HEK293T (cell line): ENCODE data around the gene CYP51A1.
"Not testable (repeated sequence)": the region's sequence is repeated elsewhere in the genome, so short reads cannot be mapped to it uniquely, and the experiment has no call there.

Source experiments
- CTCF ChIA-PET: fragments of 350-600 bp; formaldehyde crosslinking; extraction: SDS; loops from one replicate; lab custom pipeline; 2021; ENCODE audit warnings: antibody characterized with exemption, inconsistent platforms; lab: Yijun Ruan, JAX
- POLR2A ChIA-PET: fragments of 350-600 bp; formaldehyde crosslinking; extraction: SDS; loops from one replicate; lab custom pipeline; 2020; ENCODE audit warnings: antibody characterized with exemption, inconsistent platforms; lab: Yijun Ruan, JAX
- DNase-seq: peaks from one replicate; pipeline ENCODE4 v3.0.0; 2012; ENCODE audit warnings: mixed read lengths; ENCODE audit errors: extremely low spot score
- ARNT ChIP-seq: fragments of 450-650 bp; IDR thresholded peaks from 2 replicates; pipeline ENCODE4 v1.6.1; 2017; ENCODE audit warnings: mild to moderate bottlenecking
- BHLHE40 ChIP-seq: fragments of 450-650 bp; IDR thresholded peaks from 2 replicates; pipeline ENCODE4 v1.6.1; 2016; ENCODE audit warnings: mild to moderate bottlenecking, moderate library complexity, borderline replicate concordance
- CTBP1 ChIP-seq: fragments of 450-650 bp; IDR thresholded peaks from 2 replicates; pipeline ENCODE4 v1.6.1; 2016; ENCODE audit warnings: borderline replicate concordance
- ELF4 ChIP-seq: fragments of 450-650 bp; IDR thresholded peaks from 2 replicates; pipeline ENCODE4 v1.6.1; 2017; ENCODE audit warnings: antibody characterized with exemption
- FOXA1 ChIP-seq: fragments of 450-650 bp; IDR thresholded peaks from 2 replicates; pipeline ENCODE4 v1.6.1; 2016; ENCODE audit warnings: mild to moderate bottlenecking
- FOXK2 ChIP-seq: fragments of 450-650 bp; IDR thresholded peaks from 2 replicates; pipeline ENCODE4 v1.6.1; 2016; ENCODE audit warnings: mild to moderate bottlenecking
- FOXM1 ChIP-seq: fragments of 450-650 bp; IDR thresholded peaks from 2 replicates; pipeline ENCODE4 v1.6.1; 2017; ENCODE audit warnings: mild to moderate bottlenecking, borderline replicate concordance
- HDGF ChIP-seq: fragments of 450-650 bp; IDR thresholded peaks from 2 replicates; pipeline ENCODE4 v1.6.1; 2017; ENCODE audit warnings: antibody characterized with exemption, borderline replicate concordance
- L3MBTL2 ChIP-seq: fragments of 450-650 bp; conservative IDR thresholded peaks from 2 replicates; pipeline ENCODE4 v1.6.1; 2016; ENCODE audit warnings: mild to moderate bottlenecking
- LEF1 ChIP-seq: fragments of 450-650 bp; IDR thresholded peaks from 2 replicates; pipeline ENCODE4 v1.6.1; 2017; ENCODE audit warnings: mild to moderate bottlenecking, borderline replicate concordance
- NFRKB ChIP-seq: fragments of 450-650 bp; IDR thresholded peaks from 2 replicates; pipeline ENCODE4 v1.6.1; 2016; ENCODE audit warnings: mild to moderate bottlenecking, moderate library complexity
- PKNOX1 ChIP-seq: fragments of 450-650 bp; IDR thresholded peaks from 2 replicates; pipeline ENCODE4 v1.6.1; 2016
- SP1 ChIP-seq: fragments of 450-650 bp; IDR thresholded peaks from 2 replicates; pipeline ENCODE4 v1.6.1; 2017
- SUZ12 ChIP-seq: fragments of 450-650 bp; IDR thresholded peaks from 2 replicates; pipeline ENCODE4 v1.6.1; 2016; ENCODE audit warnings: mild to moderate bottlenecking
- TARDBP ChIP-seq: fragments of 450-650 bp; IDR thresholded peaks from 2 replicates; pipeline ENCODE4 v1.6.1; 2016
- ZNF384 ChIP-seq: fragments of 450-650 bp; IDR thresholded peaks from 2 replicates; pipeline ENCODE4 v1.6.1; 2016

The CYP51A1 gene

GRCh38 chr7:92156990-92157389 is 22.7 kb upstream of the CYP51A1 start:
- ChIA-PET CTCF (no interaction called here), POLR2A (no interaction called here)
- no peak for DNase-seq
- no peak for TF ChIP-seq SP1
- TF ChIP-seq NFRKB, result no peak
- TF ChIP-seq FOXA1, result no peak
- TF ChIP-seq SUZ12, result no peak
- no peak for TF ChIP-seq L3MBTL2
- TF ChIP-seq ELF4, result no peak
- TF ChIP-seq BHLHE40, result no peak
- TF ChIP-seq TARDBP, result no peak
- TF ChIP-seq CTBP1, result no peak

GRCh38 chr7:92155108-92155739 is 20.9 kb upstream of the CYP51A1 start:
- DNase-seq, result no peak
- ChIA-PET POLR2A (no interaction called here), CTCF (no interaction called here)
- TF ChIP-seq ARNT (no peak), SP1 (no peak), FOXK2 (no peak), NFRKB (no peak), CTBP1 (no peak), L3MBTL2 (no peak), FOXA1 (no peak), FOXM1 (no peak), ZNF384 (no peak), BHLHE40 (no peak), LEF1 (no peak), SUZ12 (no peak), HDGF (no peak), TARDBP (no peak), PKNOX1 (no peak), ELF4 (no peak)

GRCh38 chr7:92150450-92151017 is 16.3 kb upstream of the CYP51A1 start:
- no peak for DNase-seq
- ChIA-PET CTCF (interaction anchor here (1.0 kb wide), 1 partner anchor 16 kb away, joined by 3 read pairs; the partner anchor contains the start of gene CYP51A1), POLR2A (no interaction called here)
- TF ChIP-seq ZNF384, result no peak

GRCh38 chr7:92149736-92150239 is 15.5 kb upstream of the CYP51A1 start:
- ChIA-PET CTCF (no interaction called here), POLR2A (no interaction called here)
- no peak for TF ChIP-seq CTBP1
- TF ChIP-seq TARDBP, result no peak
- TF ChIP-seq HDGF, result no peak
- no peak for TF ChIP-seq FOXM1
- TF ChIP-seq FOXK2, result no peak
- no peak for TF ChIP-seq ARNT
- no peak for TF ChIP-seq LEF1
- no peak for TF ChIP-seq SP1
- TF ChIP-seq SUZ12, result no peak
- TF ChIP-seq FOXA1, result no peak
- no peak for TF ChIP-seq ELF4
- TF ChIP-seq PKNOX1, result no peak
- no peak for TF ChIP-seq ZNF384
- no peak for TF ChIP-seq NFRKB
- TF ChIP-seq L3MBTL2, result no peak
- no peak for DNase-seq

GRCh38 chr7:92143192-92143880 is 9.1 kb upstream of the CYP51A1 start:
- DNase-seq, POLR2A ChIA-PET, CTCF ChIA-PET: not testable (repeated sequence)

- DNase-seq, CTCF ChIA-PET, POLR2A ChIA-PET: not testable (repeated sequence)
Measured at GRCh38 chr7:92142791-92143190, 8.5 kb upstream of the CYP51A1 start.

- CTCF ChIA-PET, result interaction anchor here (1.2 kb wide), 1 partner anchor 38 kb away, joined by 3 read pairs; the partner anchor contains the start of gene LRRD1
- no peak for DNase-seq
- TF ChIP-seq FOXA1 (no peak), HDGF (no peak), L3MBTL2 (no peak), CTBP1 (no peak), PKNOX1 (no peak), ZNF384 (no peak), NFRKB (no peak), SP1 (no peak), ARNT (no peak), ELF4 (no peak), LEF1 (no peak), FOXM1 (no peak), SUZ12 (no peak), TARDBP (no peak), BHLHE40 (no peak), FOXK2 (no peak)
- POLR2A ChIA-PET, result no interaction called here
Measured at GRCh38 chr7:92141161-92141560, 6.9 kb upstream of the CYP51A1 start.
